Breast epithelium (tissue), 3 donors: ENCODE results near the gene KRT33A.

Experiments
- CTCF ChIP-seq, 3 donors: fragments of 450-650 bp; IDR thresholded peaks; one replicate each; pipeline ENCODE4 v1.5.1; 2016 to 2017; ENCODE audit warnings: antibody characterized with exemption in 3 of 3, mild to moderate bottlenecking in 3 of 3, moderate library complexity in 3 of 3
- POLR2A ChIP-seq: fragments of 450-650 bp; IDR thresholded peaks from one replicate; pipeline ENCODE4 v1.6.1; 2016; ENCODE audit warnings: antibody characterized with exemption, mild to moderate bottlenecking, moderate library complexity
- POLR2AphosphoS5 ChIP-seq, 3 donors: sonication (generic); formaldehyde crosslinking; IDR thresholded peaks; one replicate each; pipeline ENCODE4 v1.6.1; 2017; ENCODE audit warnings: antibody characterized with exemption in 3 of 3

GRCh38 chr17:41322903-41323895 is 27.4 kb downstream of the KRT33A start:
- no peak for TF ChIP-seq CTCF (IDR thresholded peaks at IDR 0.05)
- no peak for TF ChIP-seq POLR2A
- TF ChIP-seq POLR2AphosphoS5 (IDR thresholded peaks at IDR 0.05) = no peak
